ENCODE data around the gene PIGN. TPM values are rescaled to one million over a fixed set of nuclear protein-coding genes. Genes with fewer than 3 reads are reported as not detected.

The PIGN gene
- total RNA-seq, 4 donors from 2014 or later = 10.6 to 16.9 (median 12.4) TPM

- DNase-seq (ENCODE audit: extremely low spot score) = no peak
- TF ChIP-seq EP300 (IDR thresholded peaks at IDR 0.05) (no peak), POLR2AphosphoS5 (IDR thresholded peaks at IDR 0.05) (no peak), CTCF (IDR thresholded peaks at IDR 0.05) (no peak), POLR2A (IDR thresholded peaks at IDR 0.05; ENCODE audit: low read depth) (no peak)
- no peak overlapping the region for H3K4me3 ChIP-seq
- H3K36me3 ChIP-seq = peaks cover 0 to 25% (median 0%) of the 10 kb centered on the region in 4 donors
- 100% methylated on average over 1 of the region's 1 CpG for WGBS
- H3K4me1 ChIP-seq = no peaks in the 10 kb centered on the region
- intact Hi-C loops (cut with DNase I) = no loop called here
- no peaks in the 10 kb centered on the region for H3K27me3 ChIP-seq
- H3K27ac ChIP-seq (replicated peaks in 1 of 4) = no peak overlapping the region
- peaks cover 0 to 8% (median 0%) of the 10 kb centered on the region in 4 donors for H3K9me3 ChIP-seq
Observed at GRCh38 chr18:62048279-62048678, 138.6 kb downstream of the PIGN start.

- intact Hi-C loops (cut with DNase I) = no loop called here
- Histone ChIP-seq H3K9me3 (peaks cover 0 to 8% (median 0%) of the 10 kb centered on the region in 4 donors), H3K36me3 (peaks cover 0 to 26% (median 0%) of the 10 kb centered on the region in 4 donors), H3K27ac (replicated peaks in 1 of 4) (no peak overlapping the region), H3K4me3 (no peak overlapping the region), H3K27me3 (no peaks in the 10 kb centered on the region), H3K4me1 (no peaks in the 10 kb centered on the region)
- DNase-seq (ENCODE audit: extremely low spot score) = no peak
- TF ChIP-seq POLR2A (IDR thresholded peaks at IDR 0.05; ENCODE audit: low read depth) (no peak), POLR2AphosphoS5 (IDR thresholded peaks at IDR 0.05) (no peak), CTCF (IDR thresholded peaks at IDR 0.05) (no peak), EP300 (IDR thresholded peaks at IDR 0.05) (no peak)
- WGBS = 90% methylated on average over 2 of the region's 2 CpGs
Observed at GRCh38 chr18:62045316-62045715, 141.5 kb downstream of the PIGN start.

- no peak overlapping the region for H3K27ac ChIP-seq (replicated peaks in 1 of 4)
- 54% methylated on average over 2 of the region's 2 CpGs for WGBS
- no peak for TF ChIP-seq POLR2A (IDR thresholded peaks at IDR 0.05; ENCODE audit: low read depth)
- TF ChIP-seq EP300 (IDR thresholded peaks at IDR 0.05) = no peak
- TF ChIP-seq CTCF (IDR thresholded peaks at IDR 0.05) = no peak
- TF ChIP-seq POLR2AphosphoS5 (IDR thresholded peaks at IDR 0.05) = no peak
Observed at GRCh38 chr18:62044490-62045000, 142.3 kb downstream of the PIGN start.

GRCh38 chr18:62037989-62038778 lies 148.7 kb downstream of the PIGN start:
- H3K4me3 ChIP-seq = no peak overlapping the region

More at GRCh38 chr18:62044490-62045000, 142.3 kb downstream of the PIGN start:
- Histone ChIP-seq H3K4me3 (no peak overlapping the region), H3K9me3 (peaks cover 0 to 8% (median 0%) of the 10 kb centered on the region in 4 donors), H3K36me3 (peaks cover 0 to 26% (median 0%) of the 10 kb centered on the region in 4 donors), H3K27me3 (no peaks in the 10 kb centered on the region), H3K4me1 (no peaks in the 10 kb centered on the region)
- DNase-seq (ENCODE audit: extremely low spot score) = no peak
- intact Hi-C loops (cut with DNase I) = no loop called here

More at GRCh38 chr18:62037989-62038778, 148.7 kb downstream of the PIGN start:
- Histone ChIP-seq H3K9me3 (no peaks in the 10 kb centered on the region), H3K36me3 (peaks cover 0 to 6% (median 0%) of the 10 kb centered on the region in 4 donors), H3K4me1 (peaks cover 0 to 5% (median 2%) of the 10 kb centered on the region in 4 donors), H3K27me3 (no peaks in the 10 kb centered on the region), H3K27ac (replicated peaks in 1 of 4) (no peak overlapping the region)
- WGBS = 29% methylated on average over 6 of the region's 6 CpGs
- intact Hi-C loops (cut with DNase I) = no loop called here
- no peak for TF ChIP-seq POLR2AphosphoS5 (IDR thresholded peaks at IDR 0.05)
- no peak for TF ChIP-seq CTCF (IDR thresholded peaks at IDR 0.05)
- TF ChIP-seq POLR2A (IDR thresholded peaks at IDR 0.05; ENCODE audit: low read depth) = no peak
- no peak for TF ChIP-seq EP300 (IDR thresholded peaks at IDR 0.05)
- no peak for DNase-seq (ENCODE audit: extremely low spot score)

All from esophagus muscularis mucosa (tissue), 4 donors.